Keratinocyte (primary cell): ENCODE results near the gene BCAS3. TPM values are rescaled to one million over a fixed set of nuclear protein-coding genes. Genes with fewer than 3 reads are reported as not detected.

Experiments
- DNase-seq: peaks from one replicate; pipeline ENCODE4 v3.0.0-alpha.2; 2011; ENCODE audit warnings: low read depth, missing footprints, low spot score
- FAIRE-seq: peaks from 2 replicates; lab custom pipeline; 2011; peaks lifted over from hg19 to GRCh38; lab: Jason Lieb, UNC
- H2AFZ ChIP-seq: 2 replicates; pipeline ENCODE4 v1.6.0; 2012; ENCODE audit warnings: low read length, control low read depth, inconsistent platforms; ENCODE audit not compliant: control insufficient read depth
- H3K27ac ChIP-seq: 2 replicates; pipeline ENCODE4 v1.5.1; 2011; ENCODE audit warnings: low read length; ENCODE audit not compliant: control insufficient read depth, insufficient read depth
- H3K27me3 ChIP-seq: 3 replicates; pipeline ENCODE4 v1.6.0; 2011; ENCODE audit warnings: low read length; ENCODE audit not compliant: control insufficient read depth, insufficient read depth; ENCODE audit errors: extremely low read depth
- H3K36me3 ChIP-seq, 2 experiments: 2 replicates in 1 of 2; 3 replicates in 1 of 2; pipeline ENCODE4 v1.5.1; 2011; ENCODE audit warnings: low read length in 2 of 2, mild to moderate bottlenecking in 1 of 2; ENCODE audit not compliant: control insufficient read depth in 2 of 2, insufficient read depth in 2 of 2; ENCODE audit errors: extremely low read depth in 1 of 2
- H3K4me1 ChIP-seq: 3 replicates; pipeline ENCODE4 v1.5.1; 2011; ENCODE audit warnings: low read length; ENCODE audit not compliant: control insufficient read depth, insufficient read depth; ENCODE audit errors: extremely low read depth
- H3K4me2 ChIP-seq: 3 replicates; pipeline ENCODE4 v1.6.0; 2011; ENCODE audit warnings: low read depth, low read length; ENCODE audit not compliant: control insufficient read depth, insufficient read depth; ENCODE audit errors: extremely low read depth
- H3K4me3 ChIP-seq, 3 experiments: fragments of 200-600 bp in 1 of 3; sonication (generic) in 1 of 3; 2 replicates in 2 of 3; 3 replicates in 1 of 3; pipeline ENCODE4 v1.5.1; 2011 to 2016; ENCODE audit warnings: low read length in 3 of 3, mild to moderate bottlenecking in 3 of 3, control low read depth in 2 of 3, inconsistent platforms in 1 of 3, low read depth in 1 of 3, mixed read lengths in 1 of 3, mixed run types in 1 of 3, moderate library complexity in 1 of 3; ENCODE audit not compliant: control insufficient read depth in 2 of 3, insufficient read depth in 2 of 3; ENCODE audit errors: extremely low read depth in 1 of 3
- H3K79me2 ChIP-seq: 2 replicates; pipeline ENCODE4 v1.6.0; 2012; ENCODE audit warnings: low read length; ENCODE audit not compliant: control insufficient read depth, insufficient read depth
- H3K9ac ChIP-seq: 3 replicates; pipeline ENCODE4 v1.6.0; 2011; ENCODE audit warnings: low read length; ENCODE audit not compliant: control insufficient read depth, insufficient read depth; ENCODE audit errors: extremely low read depth
- H3K9me1 ChIP-seq: 3 replicates; pipeline ENCODE4 v1.6.0; 2011; ENCODE audit warnings: low read length; ENCODE audit not compliant: control insufficient read depth, insufficient read depth; ENCODE audit errors: extremely low read depth
- H3K9me3 ChIP-seq: 2 replicates; pipeline ENCODE4 v1.5.1; 2012; ENCODE audit warnings: low read depth, low read length; ENCODE audit not compliant: control insufficient read depth
- H4K20me1 ChIP-seq: 3 replicates; pipeline ENCODE4 v1.6.0; 2011; ENCODE audit warnings: low read length; ENCODE audit not compliant: control insufficient read depth, insufficient read depth; ENCODE audit errors: extremely low read depth
- CTCF ChIP-seq, 3 experiments: IDR thresholded peaks in 1 of 3; conservative IDR thresholded peaks in 1 of 3; optimal IDR thresholded peaks in 1 of 3; 2 replicates in 2 of 3; 3 replicates in 1 of 3; pipeline versions ENCODE3 to v1.5.1; 2011; ENCODE audit warnings: low read length in 3 of 3, mild to moderate bottlenecking in 3 of 3, moderate library complexity in 2 of 3, control low read depth in 1 of 3, inconsistent platforms in 1 of 3; ENCODE audit not compliant: insufficient read depth in 2 of 3; ENCODE audit errors: extremely low read depth in 1 of 3
- EZH2 ChIP-seq: IDR thresholded peaks from one replicate; pipeline ENCODE4 v1.6.1; 2012; ENCODE audit warnings: inconsistent platforms, mild to moderate bottlenecking, low read length, moderate library complexity
- dilution Hi-C: fragments of 300-500 bp; cut with MboI; formaldehyde crosslinking; loops from one replicate; pipeline ENCODE4 v1.7.0; 2020; ENCODE audit warnings: low sequenced_read_pairs; ENCODE audit not compliant: extremely low pct_ligation_motif_present
- polyA plus RNA-seq, 5 experiments: library from polyadenylated mRNA; depleted of rRNA in 3 of 5; stranded (reverse) in 3 of 5; stranded (forward) in 1 of 5; unstranded in 1 of 5; fragments of >200 nt; gene quantifications; 1 replicate in 1 of 5; 2 replicates in 3 of 5; 3 replicates in 1 of 5; pipeline versions ENCODE4 v1.2.1 to v1.2.3, GENCODE V29; 2011 to 2012; ENCODE audit warnings: missing spikeins in 2 of 5, low read depth in 1 of 5, low replicate concordance in 1 of 5

The BCAS3 gene
- polyA plus RNA-seq, 1 donor (not counting 4 experiments of a cell fraction or from before 2014, with no cell fraction given), result 11.8 TPM

- H3K27me3 ChIP-seq, result no peaks in the 10 kb centered on the region
- FAIRE-seq, result no peak
- no peak overlapping the region for H3K4me3 ChIP-seq
- H3K9me1 ChIP-seq, result no peaks in the 10 kb centered on the region
- no peaks in the 10 kb centered on the region for H4K20me1 ChIP-seq
- no peaks in the 10 kb centered on the region for H3K9me3 ChIP-seq
- no peaks in the 10 kb centered on the region for H3K36me3 ChIP-seq
- H3K79me2 ChIP-seq, result no peaks in the 10 kb centered on the region
- H3K4me1 ChIP-seq, result no peaks in the 10 kb centered on the region
- no peak overlapping the region for H3K27ac ChIP-seq
- no peak for TF ChIP-seq EZH2
- TF ChIP-seq CTCF (optimal IDR thresholded peaks at IDR 0.05 in 1 of 3, IDR thresholded peaks at IDR 0.05 in 1 of 3, conservative IDR thresholded peaks at IDR 0.05 in 1 of 3; ENCODE audit: extremely low read depth in 1 of 3, insufficient read depth in 2 of 3, low read length in 3 of 3), result no peak
- H3K9ac ChIP-seq, result no peak overlapping the region
- no peak overlapping the region for H2AFZ ChIP-seq
- no peak overlapping the region for H3K4me2 ChIP-seq
- no peak for DNase-seq
- dilution Hi-C loops, result no loop called here
Measured at GRCh38 chr17:61206922-61207321, 529.3 kb downstream of the BCAS3 start.

- DNase-seq (no peak), FAIRE-seq (no peak)
- dilution Hi-C loops, result no loop called here
- Histone ChIP-seq H3K4me2 (no peak overlapping the region), H3K27ac (no peak overlapping the region), H3K9ac (no peak overlapping the region), H4K20me1 (no peaks in the 10 kb centered on the region), H3K9me1 (no peaks in the 10 kb centered on the region), H3K27me3 (no peaks in the 10 kb centered on the region), H3K9me3 (no peaks in the 10 kb centered on the region), H3K36me3 (no peaks in the 10 kb centered on the region), H3K79me2 (no peaks in the 10 kb centered on the region), H2AFZ (no peak overlapping the region), H3K4me1 (no peaks in the 10 kb centered on the region), H3K4me3 (no peak overlapping the region)
- TF ChIP-seq EZH2 (no peak), CTCF (optimal IDR thresholded peaks at IDR 0.05 in 1 of 3, IDR thresholded peaks at IDR 0.05 in 1 of 3, conservative IDR thresholded peaks at IDR 0.05 in 1 of 3; ENCODE audit: extremely low read depth in 1 of 3, insufficient read depth in 2 of 3, low read length in 3 of 3) (no peak)
Measured at GRCh38 chr17:61208301-61209105, 530.9 kb downstream of the BCAS3 start.
